ENCODE results near the gene TSPAN3.

DNA sequence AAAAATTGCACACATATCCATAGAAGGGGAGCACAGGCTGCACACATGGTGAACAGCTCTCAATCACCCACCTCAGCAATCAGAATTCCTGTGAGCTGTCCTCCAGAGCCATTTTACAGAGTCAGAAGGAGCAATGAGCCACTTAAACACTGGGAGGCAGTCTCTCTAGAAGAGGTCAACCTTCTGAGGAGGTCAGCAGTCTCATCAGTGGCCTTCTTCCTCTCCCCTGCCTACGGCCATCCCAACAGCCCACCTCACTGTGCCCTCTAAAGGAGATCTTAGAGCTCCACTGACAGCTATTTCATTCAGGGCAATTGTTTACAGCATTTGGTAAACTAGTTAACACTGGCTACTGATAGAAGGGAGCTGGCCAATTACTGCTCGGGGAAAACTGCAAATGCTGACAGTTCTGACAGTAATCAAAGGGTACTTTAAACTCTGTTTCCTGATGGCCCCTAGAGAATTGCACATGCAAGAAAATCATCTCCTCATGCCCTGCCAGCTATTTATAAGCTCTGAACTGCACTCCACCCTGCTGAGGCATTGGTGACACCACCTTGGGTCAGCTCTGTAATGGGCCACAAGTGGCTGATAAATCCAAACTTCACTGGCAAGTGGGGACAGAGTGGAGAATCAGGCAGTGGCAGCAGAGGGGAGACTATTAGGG is 42.1 kb upstream of the TSPAN3 start:
- TF ChIP-seq POLR2A (IDR thresholded peaks at IDR 0.05): no peak
- TF ChIP-seq, protein P1, sequence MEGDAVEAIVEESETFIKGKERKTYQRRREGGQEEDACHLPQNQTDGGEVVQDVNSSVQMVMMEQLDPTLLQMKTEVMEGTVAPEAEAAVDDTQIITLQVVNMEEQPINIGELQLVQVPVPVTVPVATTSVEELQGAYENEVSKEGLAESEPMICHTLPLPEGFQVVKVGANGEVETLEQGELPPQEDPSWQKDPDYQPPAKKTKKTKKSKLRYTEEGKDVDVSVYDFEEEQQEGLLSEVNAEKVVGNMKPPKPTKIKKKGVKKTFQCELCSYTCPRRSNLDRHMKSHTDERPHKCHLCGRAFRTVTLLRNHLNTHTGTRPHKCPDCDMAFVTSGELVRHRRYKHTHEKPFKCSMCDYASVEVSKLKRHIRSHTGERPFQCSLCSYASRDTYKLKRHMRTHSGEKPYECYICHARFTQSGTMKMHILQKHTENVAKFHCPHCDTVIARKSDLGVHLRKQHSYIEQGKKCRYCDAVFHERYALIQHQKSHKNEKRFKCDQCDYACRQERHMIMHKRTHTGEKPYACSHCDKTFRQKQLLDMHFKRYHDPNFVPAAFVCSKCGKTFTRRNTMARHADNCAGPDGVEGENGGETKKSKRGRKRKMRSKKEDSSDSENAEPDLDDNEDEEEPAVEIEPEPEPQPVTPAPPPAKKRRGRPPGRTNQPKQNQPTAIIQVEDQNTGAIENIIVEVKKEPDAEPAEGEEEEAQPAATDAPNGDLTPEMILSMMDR (IDR thresholded peaks at IDR 0.05): no peak
